Measurements from ENCODE around the gene TNFRSF1A. TPM values are rescaled to one million over a fixed set of nuclear protein-coding genes. Genes with fewer than 3 reads are reported as not detected.

TNFRSF1A gene
- polyA plus RNA-seq, 1 donor (not counting 4 experiments of a cell fraction or from before 2014, with no cell fraction given) = 101 TPM

GRCh38 chr12:6386491-6386890, 44.6 kb upstream of the TNFRSF1A start:
- no peaks in the 10 kb centered on the region for H4K20me1 ChIP-seq (ENCODE audit: control insufficient read depth, extremely low read depth, insufficient read depth, low read length)
- H3K9me1 ChIP-seq (ENCODE audit: control insufficient read depth, extremely low read depth, insufficient read depth, low read length) = peaks cover 5% of the 10 kb centered on the region
- peaks cover 34 to 53% of the 10 kb centered on the region in 2 experiments for H3K36me3 ChIP-seq (ENCODE audit: control insufficient read depth in 2 of 2, extremely low read depth in 1 of 2, insufficient read depth in 2 of 2, low read length in 2 of 2)
- no peak overlapping the region for H3K9ac ChIP-seq (ENCODE audit: control insufficient read depth, extremely low read depth, insufficient read depth, low read length)
- dilution Hi-C loops (cut with MboI; ENCODE audit: extremely low pct_ligation_motif_present, low sequenced_read_pairs) = no loop called here
- DNase-seq (ENCODE audit: low read depth, low spot score) (no peak), FAIRE-seq (no peak)
- no peaks in the 10 kb centered on the region for H3K27me3 ChIP-seq (ENCODE audit: control insufficient read depth, extremely low read depth, insufficient read depth, low read length)
- no peak for TF ChIP-seq CTCF (optimal IDR thresholded peaks at IDR 0.05 in 1 of 3, IDR thresholded peaks at IDR 0.05 in 1 of 3, conservative IDR thresholded peaks at IDR 0.05 in 1 of 3; ENCODE audit: extremely low read depth in 1 of 3, insufficient read depth in 2 of 3, low read length in 3 of 3)
- no peak for TF ChIP-seq EZH2 (IDR thresholded peaks at IDR 0.05; ENCODE audit: low read length)
- H3K27ac ChIP-seq (ENCODE audit: control insufficient read depth, insufficient read depth, low read length) = no peak overlapping the region
- H3K9me3 ChIP-seq (ENCODE audit: control insufficient read depth, low read depth, low read length) = no peaks in the 10 kb centered on the region
- H2AFZ ChIP-seq (ENCODE audit: control insufficient read depth, low read length) = no peak overlapping the region
- peak overlapping the region; percentile 96 for H3K4me2 ChIP-seq (ENCODE audit: control insufficient read depth, extremely low read depth, insufficient read depth, low read depth, low read length)
- H3K79me2 ChIP-seq (ENCODE audit: control insufficient read depth, insufficient read depth, low read length) = peaks cover 52% of the 10 kb centered on the region
- H3K4me3 ChIP-seq (ENCODE audit: control insufficient read depth in 2 of 3, extremely low read depth in 1 of 3, insufficient read depth in 2 of 3, low read depth in 1 of 3, low read length in 3 of 3) = peak overlapping the region in 2 of 3 experiments; percentile 7 to 29
- peaks cover 37% of the 10 kb centered on the region for H3K4me1 ChIP-seq (ENCODE audit: control insufficient read depth, extremely low read depth, insufficient read depth, low read length)

- Histone ChIP-seq H3K36me3 (ENCODE audit: control insufficient read depth in 2 of 2, extremely low read depth in 1 of 2, insufficient read depth in 2 of 2, low read length in 2 of 2) (peaks cover 32 to 53% of the 10 kb centered on the region in 2 experiments), H3K27me3 (ENCODE audit: control insufficient read depth, extremely low read depth, insufficient read depth, low read length) (no peaks in the 10 kb centered on the region), H3K27ac (ENCODE audit: control insufficient read depth, insufficient read depth, low read length) (no peak overlapping the region), H3K4me3 (ENCODE audit: control insufficient read depth in 2 of 3, extremely low read depth in 1 of 3, insufficient read depth in 2 of 3, low read depth in 1 of 3, low read length in 3 of 3) (peak overlapping the region in 2 of 3 experiments; percentile 29 to 37), H3K9ac (ENCODE audit: control insufficient read depth, extremely low read depth, insufficient read depth, low read length) (no peak overlapping the region), H4K20me1 (ENCODE audit: control insufficient read depth, extremely low read depth, insufficient read depth, low read length) (no peaks in the 10 kb centered on the region), H3K9me3 (ENCODE audit: control insufficient read depth, low read depth, low read length) (no peaks in the 10 kb centered on the region), H2AFZ (ENCODE audit: control insufficient read depth, low read length) (no peak overlapping the region), H3K4me2 (ENCODE audit: control insufficient read depth, extremely low read depth, insufficient read depth, low read depth, low read length) (peak overlapping the region; percentile 96), H3K9me1 (ENCODE audit: control insufficient read depth, extremely low read depth, insufficient read depth, low read length) (peaks cover 5% of the 10 kb centered on the region), H3K4me1 (ENCODE audit: control insufficient read depth, extremely low read depth, insufficient read depth, low read length) (peaks cover 37% of the 10 kb centered on the region), H3K79me2 (ENCODE audit: control insufficient read depth, insufficient read depth, low read length) (peaks cover 52% of the 10 kb centered on the region)
- FAIRE-seq = no peak
- no peak for TF ChIP-seq CTCF (optimal IDR thresholded peaks at IDR 0.05 in 1 of 3, IDR thresholded peaks at IDR 0.05 in 1 of 3, conservative IDR thresholded peaks at IDR 0.05 in 1 of 3; ENCODE audit: extremely low read depth in 1 of 3, insufficient read depth in 2 of 3, low read length in 3 of 3)
- TF ChIP-seq EZH2 (IDR thresholded peaks at IDR 0.05; ENCODE audit: low read length) = no peak
- DNase-seq (ENCODE audit: low read depth, low spot score) = no peak
- dilution Hi-C loops (cut with MboI; ENCODE audit: extremely low pct_ligation_motif_present, low sequenced_read_pairs) = no loop called here
Measured at GRCh38 chr12:6386038-6386437, 44.2 kb upstream of the TNFRSF1A start.

All from keratinocyte (primary cell).